ENCODE results near the gene URGCP.
"Not testable (repeated sequence)": the region's sequence is repeated elsewhere in the genome, so short reads cannot be mapped to it uniquely, and the experiment has no call there.

Gene URGCP

DNA sequence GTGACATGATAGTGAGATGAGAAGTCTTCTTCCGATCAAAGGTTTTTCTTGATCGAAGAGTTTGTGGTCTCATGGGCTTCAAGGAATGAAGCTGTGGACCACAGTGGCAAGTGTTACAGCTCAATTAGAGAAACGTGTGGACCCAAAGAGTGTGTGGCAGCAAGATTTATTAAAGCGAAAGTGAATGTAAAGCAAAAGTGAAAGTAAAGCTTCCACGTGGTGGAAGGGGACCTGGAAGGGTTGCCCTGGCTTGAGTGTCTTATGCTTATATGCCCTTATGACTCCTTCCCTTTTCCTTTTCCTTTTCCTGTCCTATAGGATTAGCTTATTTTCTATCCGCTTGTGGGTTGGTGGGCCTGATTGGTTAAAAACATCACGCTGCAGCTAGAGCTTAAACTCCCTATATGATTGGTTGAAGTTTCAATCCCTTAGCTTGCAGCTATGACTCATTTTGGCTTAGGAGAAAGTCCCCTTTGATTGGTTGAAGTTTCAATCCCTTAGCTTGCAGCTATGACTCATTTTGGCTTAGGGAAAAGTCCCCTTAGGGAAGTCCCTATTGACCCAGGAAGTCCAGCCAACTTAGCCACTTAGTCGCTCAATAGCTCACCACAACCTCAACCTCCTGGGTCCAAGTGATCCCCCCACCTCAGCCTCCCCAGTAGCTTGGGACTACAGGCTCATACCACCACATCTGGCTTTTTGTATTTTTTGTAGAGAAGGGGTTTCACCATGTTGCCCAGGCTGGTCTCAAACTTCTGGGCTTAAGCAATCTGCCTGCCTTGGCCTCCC is 71.7 kb downstream of the URGCP start:
- DNase-seq: no peak

DNA sequence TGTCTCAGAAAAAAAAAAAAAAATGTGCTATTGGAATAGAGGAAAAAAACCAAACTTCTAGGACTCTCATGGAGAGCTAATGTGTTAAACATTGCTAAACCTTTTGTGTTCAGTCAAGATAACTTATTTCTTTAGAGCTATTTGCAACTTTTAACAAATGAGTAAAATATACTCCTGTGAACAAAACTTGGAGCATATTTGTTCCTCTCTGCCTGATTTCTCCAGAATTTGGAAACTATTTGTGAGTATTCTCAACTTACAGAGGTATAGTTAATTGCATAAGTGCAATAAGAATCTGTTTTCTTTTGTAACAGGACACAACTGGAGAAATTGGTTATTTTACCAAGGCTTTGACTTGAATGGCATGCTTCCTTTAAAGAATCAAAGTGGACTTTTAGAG is 75.5 kb downstream of the URGCP start:
- not testable (repeated sequence) for DNase-seq

Measured in anterior cingulate cortex (tissue), 58 donors.